Natural killer cell (primary cell): ENCODE results near the gene CNPY4. TPM values are rescaled to one million over a fixed set of nuclear protein-coding genes. Genes with fewer than 3 reads are reported as not detected.

Experiments used
- ATAC-seq, 3 donors: fragments of 150-1000 bp in 2 of 3; fragments of 200-7000 bp in 1 of 3; cut with Tn5 transposase; 1 replicate in 1 of 3; 2 replicates in 2 of 3; pipeline ENCODE4 v1.10.0; 2021; ENCODE audit warnings: mild to moderate bottlenecking in 2 of 3, moderate library complexity in 2 of 3
- DNase-seq, 2 donors: peaks; one replicate each; pipeline versions ENCODE4 v3.0.0 to v3.0.0-alpha.2; 2013 to 2021; ENCODE audit warnings: mixed read lengths in 1 of 2
- H3K27ac ChIP-seq: one replicate; pipeline ENCODE4 v1.5.1; 2013; ENCODE audit warnings: mild to moderate bottlenecking, low read length
- H3K27me3 ChIP-seq: one replicate; pipeline ENCODE4 v1.6.1; 2013; ENCODE audit warnings: low read length; ENCODE audit not compliant: control insufficient read depth, insufficient read depth
- H3K36me3 ChIP-seq: one replicate; pipeline ENCODE4 v1.6.1; 2013; ENCODE audit warnings: low read length; ENCODE audit not compliant: control insufficient read depth, insufficient read depth
- H3K4me1 ChIP-seq: one replicate; pipeline ENCODE4 v1.6.1; 2013; ENCODE audit warnings: low read length; ENCODE audit not compliant: control insufficient read depth, insufficient read depth
- H3K4me3 ChIP-seq: one replicate; pipeline ENCODE4 v1.5.1; 2013; ENCODE audit warnings: low read length
- H3K9me3 ChIP-seq: one replicate; pipeline ENCODE4 v1.6.1; 2013; ENCODE audit warnings: low read length; ENCODE audit not compliant: control insufficient read depth, insufficient read depth
- H3K27ac Mint-ChIP-seq, 2 donors: one replicate each; pipeline ENCODE4 v1.8.0; 2022; ENCODE audit warnings: mild to moderate bottlenecking in 2 of 2, mixed read lengths in 2 of 2, moderate library complexity in 1 of 2
- H3K27me3 Mint-ChIP-seq, 2 donors: one replicate each; pipeline ENCODE4 v1.8.0; 2022; ENCODE audit warnings: low read depth in 2 of 2, mixed read lengths in 2 of 2
- H3K36me3 Mint-ChIP-seq: one replicate; pipeline ENCODE4 v1.8.0; 2022; ENCODE audit warnings: mixed read lengths
- H3K4me1 Mint-ChIP-seq, 2 donors: one replicate each; pipeline ENCODE4 v1.8.0; 2022; ENCODE audit warnings: mixed read lengths in 2 of 2
- H3K4me3 Mint-ChIP-seq: one replicate; pipeline ENCODE4 v1.8.0; 2022; ENCODE audit warnings: mild to moderate bottlenecking, moderate library complexity, mixed read lengths
- H3K9me3 Mint-ChIP-seq, 2 donors: one replicate each; pipeline ENCODE4 v1.8.0; 2022; ENCODE audit warnings: mixed read lengths in 2 of 2
- WGBS: methylation state at CpG from one replicate; pipeline ENCODE4 v1.1.7; 2013; ENCODE audit warnings: missing lambda C conversion rate; ENCODE audit not compliant: insufficient coverage; 5-methylcytosine and 5-hydroxymethylcytosine counted together
- intact Hi-C: fragments of 100-400 bp; cut with micrococcal nuclease; formaldehyde crosslinking; loops from one replicate; pipeline ENCODE4 v1.14.2; 2022
- total RNA-seq, 4 donors: library from RNA; stranded (reverse); fragments of 120-200 nt in 1 of 4; gene quantifications; one replicate each; pipeline versions ENCODE4 v1.2.3 to v1.2.4, GENCODE V29; 2013 to 2022
- TF ChIP-seq, protein P1 (sequence below): fragments of 200-600 bp; IDR thresholded peaks from one replicate; pipeline ENCODE4 v1.8.0; 2022; ENCODE audit warnings: antibody characterized with exemption

The CNPY4 gene
- total RNA-seq, 3 donors from 2014 or later (not counting 1 experiment from before 2014, with no cell fraction given), result 19.1 to 25.8 (median 23.9) TPM

DNA sequence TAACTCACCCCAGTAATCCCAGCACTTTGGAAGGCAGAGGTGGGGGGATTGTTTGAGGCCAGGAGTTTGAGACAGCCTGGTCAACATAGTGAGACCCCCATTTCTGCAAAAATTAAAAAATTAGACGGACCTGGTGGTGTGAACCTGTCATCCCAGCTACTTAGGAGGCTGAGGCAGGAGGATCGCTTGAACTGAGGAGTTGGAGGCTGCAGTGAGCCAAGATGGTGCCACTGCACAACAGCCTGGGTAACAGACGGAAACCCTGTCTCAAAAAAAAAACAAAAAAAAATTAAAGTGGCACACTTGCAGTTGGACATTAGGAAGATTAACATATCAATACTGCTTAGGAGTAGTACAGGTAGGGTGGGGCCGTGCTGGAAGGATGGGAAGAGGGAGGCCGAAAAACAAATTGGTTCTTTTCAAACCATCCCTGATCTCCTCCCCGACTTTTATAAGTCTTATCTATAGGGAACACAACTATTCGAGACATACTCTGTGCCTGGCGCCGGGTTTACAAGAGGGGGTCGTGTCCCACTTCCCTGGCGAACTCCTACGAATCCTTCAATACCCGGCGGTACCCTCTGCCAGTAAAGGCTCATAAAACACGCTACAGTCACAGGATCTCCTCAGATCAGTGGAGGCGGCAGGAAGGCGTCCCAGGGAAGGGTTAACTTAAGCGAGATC is 904 bp upstream of the CNPY4 start:
- intact Hi-C loops, result loop anchor here (1.0 to 5.0 kb wide), 3 partner anchors 9 to 36 kb away; partner anchors contain the start of genes AP4M1, MCM7 and ZNF3
- H3K27me3 Mint-ChIP-seq, result no peaks in the 10 kb centered on the region

DNA sequence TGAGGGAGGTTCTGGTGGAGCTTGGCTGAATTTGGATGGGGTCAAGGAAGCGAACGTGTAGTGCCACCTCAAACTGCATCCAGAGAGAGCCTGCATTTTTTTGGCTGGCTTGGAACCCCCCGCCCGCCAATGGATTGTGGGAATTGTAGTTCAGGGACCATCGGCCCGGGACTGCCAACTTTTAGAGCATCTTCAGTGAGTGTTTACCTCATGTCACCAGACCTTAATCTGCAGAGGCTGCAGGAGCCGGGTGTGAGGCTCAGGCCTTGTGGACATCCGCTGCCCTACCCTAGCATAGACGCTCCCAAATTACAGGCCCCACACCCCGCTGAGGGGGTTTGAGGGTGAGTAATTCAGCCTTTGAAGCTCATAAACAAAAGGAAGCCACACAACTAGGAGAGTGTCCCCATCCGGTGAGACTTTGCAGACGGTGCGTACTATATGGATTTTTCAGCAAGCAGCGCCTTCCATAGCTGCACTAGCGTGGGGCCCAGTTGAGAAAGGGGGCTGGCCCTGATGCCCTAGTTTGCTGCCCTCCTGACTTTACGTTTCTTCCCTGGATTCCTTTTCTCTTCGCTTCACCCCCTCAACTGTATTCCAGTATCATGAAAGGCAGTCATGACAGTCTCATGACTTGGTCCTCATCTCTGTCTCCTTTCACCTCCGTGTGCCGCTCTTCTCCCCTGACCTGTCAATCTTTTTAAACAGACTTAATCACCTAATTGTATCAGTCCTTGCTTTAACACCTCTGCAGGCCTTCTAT is 717 bp downstream of the CNPY4 start:
- no peaks in the 10 kb centered on the region for H3K36me3 Mint-ChIP-seq
- H3K27me3 ChIP-seq, result no peaks in the 10 kb centered on the region
- H3K27me3 Mint-ChIP-seq, result no peaks in the 10 kb centered on the region
- H3K4me3 Mint-ChIP-seq, result peak overlapping the region; percentile 97
- H3K4me1 ChIP-seq, result peaks cover 28% of the 10 kb centered on the region
- ATAC-seq (peak; percentile 38 to 54 (median 41)), DNase-seq (peak in 1 of 2 donors; percentile 83)
- H3K4me1 Mint-ChIP-seq, result peaks cover 30 to 34% of the 10 kb centered on the region in 2 donors
- no peaks in the 10 kb centered on the region for H3K9me3 ChIP-seq
- TF ChIP-seq, protein P1, sequence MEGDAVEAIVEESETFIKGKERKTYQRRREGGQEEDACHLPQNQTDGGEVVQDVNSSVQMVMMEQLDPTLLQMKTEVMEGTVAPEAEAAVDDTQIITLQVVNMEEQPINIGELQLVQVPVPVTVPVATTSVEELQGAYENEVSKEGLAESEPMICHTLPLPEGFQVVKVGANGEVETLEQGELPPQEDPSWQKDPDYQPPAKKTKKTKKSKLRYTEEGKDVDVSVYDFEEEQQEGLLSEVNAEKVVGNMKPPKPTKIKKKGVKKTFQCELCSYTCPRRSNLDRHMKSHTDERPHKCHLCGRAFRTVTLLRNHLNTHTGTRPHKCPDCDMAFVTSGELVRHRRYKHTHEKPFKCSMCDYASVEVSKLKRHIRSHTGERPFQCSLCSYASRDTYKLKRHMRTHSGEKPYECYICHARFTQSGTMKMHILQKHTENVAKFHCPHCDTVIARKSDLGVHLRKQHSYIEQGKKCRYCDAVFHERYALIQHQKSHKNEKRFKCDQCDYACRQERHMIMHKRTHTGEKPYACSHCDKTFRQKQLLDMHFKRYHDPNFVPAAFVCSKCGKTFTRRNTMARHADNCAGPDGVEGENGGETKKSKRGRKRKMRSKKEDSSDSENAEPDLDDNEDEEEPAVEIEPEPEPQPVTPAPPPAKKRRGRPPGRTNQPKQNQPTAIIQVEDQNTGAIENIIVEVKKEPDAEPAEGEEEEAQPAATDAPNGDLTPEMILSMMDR, result no peak
- peak overlapping the region; percentile 73 for H3K4me3 ChIP-seq
- no peaks in the 10 kb centered on the region for H3K36me3 ChIP-seq
- peak overlapping the region; percentile 89 for H3K27ac ChIP-seq
- H3K9me3 Mint-ChIP-seq, result no peaks in the 10 kb centered on the region
- WGBS, result 30% methylated on average over 19 of the region's 19 CpGs
- intact Hi-C loops, result loop anchor here (1.0 to 5.0 kb wide), 3 partner anchors 7 to 38 kb away; partner anchors contain the start of genes AP4M1, MCM7 and ZNF3
- peak overlapping the region; percentile 98 for H3K27ac Mint-ChIP-seq

More for the DNA sequence above, 904 bp upstream of the CNPY4 start:
- DNase-seq (no peak), ATAC-seq (no peak)
- Mint-ChIP-seq H3K4me3 (peak overlapping the region; percentile 97), H3K36me3 (no peaks in the 10 kb centered on the region), H3K9me3 (no peaks in the 10 kb centered on the region), H3K27ac (peak overlapping the region; percentile 98), H3K4me1 (peaks cover 23 to 25% of the 10 kb centered on the region in 2 donors)
- Histone ChIP-seq H3K27ac (peak overlapping the region; percentile 89), H3K4me3 (peak overlapping the region; percentile 73), H3K27me3 (no peaks in the 10 kb centered on the region), H3K9me3 (no peaks in the 10 kb centered on the region), H3K36me3 (no peaks in the 10 kb centered on the region), H3K4me1 (peaks cover 22% of the 10 kb centered on the region)
- TF ChIP-seq, protein P1, result no peak
- 26% methylated on average over 18 of the region's 18 CpGs for WGBS

DNA sequence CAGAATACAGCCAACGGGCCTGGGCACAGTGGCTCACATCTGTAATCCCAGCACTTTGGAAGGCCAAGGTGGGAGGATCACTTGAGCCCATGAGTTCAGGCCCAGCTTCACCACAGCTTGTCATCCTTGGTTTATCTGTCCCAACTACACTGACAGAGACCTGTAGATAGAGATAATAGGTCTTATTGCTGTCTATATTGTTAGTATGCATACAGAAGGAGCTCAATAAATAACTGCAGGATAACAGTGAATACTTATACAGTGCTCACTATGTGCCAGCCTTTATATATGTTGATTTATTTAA is 1.3 kb downstream of the CNPY4 start:
- H3K9me3 Mint-ChIP-seq, result no peaks in the 10 kb centered on the region
- H3K27me3 ChIP-seq, result no peaks in the 10 kb centered on the region
- peak overlapping the region; percentile 98 for H3K27ac Mint-ChIP-seq
- TF ChIP-seq, protein P1, result no peak
- no peaks in the 10 kb centered on the region for H3K36me3 Mint-ChIP-seq
- no peak for ATAC-seq
- WGBS, result 62% methylated on average over 1 of the region's 1 CpG
- DNase-seq, result no peak
- no peaks in the 10 kb centered on the region for H3K27me3 Mint-ChIP-seq
- H3K4me3 Mint-ChIP-seq, result peak overlapping the region; percentile 97
- H3K4me3 ChIP-seq, result no peak overlapping the region
- peaks cover 33% of the 10 kb centered on the region for H3K4me1 ChIP-seq
- no peaks in the 10 kb centered on the region for H3K9me3 ChIP-seq
- intact Hi-C loops, result no loop called here
- no peak overlapping the region for H3K27ac ChIP-seq
- no peaks in the 10 kb centered on the region for H3K36me3 ChIP-seq
- peaks cover 35 to 36% of the 10 kb centered on the region in 2 donors for H3K4me1 Mint-ChIP-seq
